ENCODE data around the gene GALNT15. TPM values are rescaled to one million over a fixed set of nuclear protein-coding genes. Genes with fewer than 3 reads are reported as not detected.

Gene GALNT15
- total RNA-seq, 1 donor from 2014 or later, result 9.8 TPM

DNA sequence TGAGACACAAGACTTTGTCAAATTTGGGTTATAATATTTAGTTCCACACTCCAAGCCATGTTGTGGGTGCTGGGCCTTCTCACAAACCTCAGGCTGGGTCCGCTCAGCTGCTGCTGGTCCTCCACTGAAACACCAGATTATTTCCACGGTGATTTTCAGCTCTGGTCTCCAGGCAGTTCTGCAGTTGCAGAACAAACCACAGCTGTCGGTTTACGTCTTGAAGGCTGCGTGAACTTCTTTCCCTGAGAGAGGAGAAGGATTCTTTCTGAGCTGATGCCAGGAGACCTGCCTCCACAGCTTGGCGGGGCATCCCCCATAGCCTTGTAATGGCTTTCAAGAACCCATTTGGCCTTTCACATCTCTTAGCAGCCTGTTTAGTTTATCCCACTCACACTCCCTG, 16.2 kb downstream of the GALNT15 start:
- Histone ChIP-seq H3K9me3 (no peaks in the 10 kb centered on the region), H3K4me3 (no peak overlapping the region), H3K27ac (no peak overlapping the region), H3K27me3 (ENCODE audit: low read depth) (no peaks in the 10 kb centered on the region), H3K36me3 (no peaks in the 10 kb centered on the region), H3K4me1 (no peaks in the 10 kb centered on the region)
- DNase-seq (no peak), ATAC-seq (no peak)
- intact Hi-C loops (cut with DNase I), result no loop called here
- TF ChIP-seq, protein P1, sequence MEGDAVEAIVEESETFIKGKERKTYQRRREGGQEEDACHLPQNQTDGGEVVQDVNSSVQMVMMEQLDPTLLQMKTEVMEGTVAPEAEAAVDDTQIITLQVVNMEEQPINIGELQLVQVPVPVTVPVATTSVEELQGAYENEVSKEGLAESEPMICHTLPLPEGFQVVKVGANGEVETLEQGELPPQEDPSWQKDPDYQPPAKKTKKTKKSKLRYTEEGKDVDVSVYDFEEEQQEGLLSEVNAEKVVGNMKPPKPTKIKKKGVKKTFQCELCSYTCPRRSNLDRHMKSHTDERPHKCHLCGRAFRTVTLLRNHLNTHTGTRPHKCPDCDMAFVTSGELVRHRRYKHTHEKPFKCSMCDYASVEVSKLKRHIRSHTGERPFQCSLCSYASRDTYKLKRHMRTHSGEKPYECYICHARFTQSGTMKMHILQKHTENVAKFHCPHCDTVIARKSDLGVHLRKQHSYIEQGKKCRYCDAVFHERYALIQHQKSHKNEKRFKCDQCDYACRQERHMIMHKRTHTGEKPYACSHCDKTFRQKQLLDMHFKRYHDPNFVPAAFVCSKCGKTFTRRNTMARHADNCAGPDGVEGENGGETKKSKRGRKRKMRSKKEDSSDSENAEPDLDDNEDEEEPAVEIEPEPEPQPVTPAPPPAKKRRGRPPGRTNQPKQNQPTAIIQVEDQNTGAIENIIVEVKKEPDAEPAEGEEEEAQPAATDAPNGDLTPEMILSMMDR (IDR thresholded peaks at IDR 0.05), result no peak

DNA sequence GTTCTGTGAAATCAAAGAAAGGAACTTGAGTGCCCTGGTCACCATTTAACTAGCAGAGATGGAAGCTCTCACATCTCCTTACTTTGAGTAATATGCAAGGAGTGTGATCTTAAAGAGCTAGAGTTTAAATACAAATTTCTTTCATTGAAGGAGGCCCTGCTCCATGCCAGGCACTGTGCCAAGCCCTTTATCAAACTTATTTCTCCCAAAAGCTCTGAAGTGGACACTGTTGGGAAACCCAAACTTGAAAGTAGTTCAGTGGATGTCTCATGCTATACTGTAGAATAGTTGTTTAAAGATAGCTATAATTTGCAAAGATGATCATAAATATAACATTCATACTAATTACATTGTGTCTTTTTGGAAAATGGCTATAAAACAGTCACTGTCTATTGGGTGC, 17.1 kb downstream of the GALNT15 start:
- Histone ChIP-seq H3K4me1 (no peaks in the 10 kb centered on the region), H3K9me3 (no peaks in the 10 kb centered on the region), H3K36me3 (no peaks in the 10 kb centered on the region), H3K4me3 (no peak overlapping the region), H3K27ac (no peak overlapping the region), H3K27me3 (ENCODE audit: low read depth) (no peaks in the 10 kb centered on the region)
- TF ChIP-seq, protein P1 (IDR thresholded peaks at IDR 0.05), result no peak
- ATAC-seq, result no peak
- no peak for DNase-seq
- intact Hi-C loops (cut with DNase I), result no loop called here

DNA sequence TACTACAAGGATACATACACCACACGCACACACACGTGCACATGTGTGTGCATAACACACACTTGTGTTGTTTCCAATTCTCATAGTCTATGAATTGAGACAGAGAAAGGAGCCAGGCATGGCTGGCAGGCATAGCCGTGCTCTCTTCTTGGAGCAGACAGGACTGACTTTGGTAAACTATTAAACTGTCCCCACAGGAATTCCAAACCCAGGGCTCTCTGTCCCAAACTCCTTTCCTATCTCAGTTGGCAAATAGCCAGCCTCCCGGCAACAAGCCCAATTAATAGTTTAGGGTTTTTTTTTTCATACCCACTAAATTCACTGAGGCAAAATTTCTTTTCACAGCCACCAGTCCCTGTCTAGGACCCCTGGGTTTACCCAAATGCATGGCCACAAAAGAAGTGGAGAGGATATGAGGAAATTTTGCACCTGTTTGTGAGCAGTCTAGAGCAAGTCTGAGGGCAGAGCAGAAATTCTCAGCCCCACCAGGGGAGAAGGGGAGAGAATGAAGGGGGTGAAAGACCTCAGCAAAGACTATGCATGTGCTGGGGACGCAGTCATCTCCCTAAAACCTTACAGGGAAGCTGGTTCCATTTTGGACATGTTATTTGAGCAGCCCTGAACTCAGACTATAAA, 17.8 kb downstream of the GALNT15 start:
- H3K27me3 ChIP-seq (ENCODE audit: low read depth), result no peaks in the 10 kb centered on the region
- no peak overlapping the region for H3K27ac ChIP-seq
- TF ChIP-seq, protein P1 (IDR thresholded peaks at IDR 0.05), result no peak
- no peaks in the 10 kb centered on the region for H3K36me3 ChIP-seq
- DNase-seq, result no peak
- H3K4me1 ChIP-seq, result no peaks in the 10 kb centered on the region
- H3K4me3 ChIP-seq, result no peak overlapping the region
- H3K9me3 ChIP-seq, result no peaks in the 10 kb centered on the region
- ATAC-seq, result no peak
- intact Hi-C loops (cut with DNase I), result no loop called here

DNA sequence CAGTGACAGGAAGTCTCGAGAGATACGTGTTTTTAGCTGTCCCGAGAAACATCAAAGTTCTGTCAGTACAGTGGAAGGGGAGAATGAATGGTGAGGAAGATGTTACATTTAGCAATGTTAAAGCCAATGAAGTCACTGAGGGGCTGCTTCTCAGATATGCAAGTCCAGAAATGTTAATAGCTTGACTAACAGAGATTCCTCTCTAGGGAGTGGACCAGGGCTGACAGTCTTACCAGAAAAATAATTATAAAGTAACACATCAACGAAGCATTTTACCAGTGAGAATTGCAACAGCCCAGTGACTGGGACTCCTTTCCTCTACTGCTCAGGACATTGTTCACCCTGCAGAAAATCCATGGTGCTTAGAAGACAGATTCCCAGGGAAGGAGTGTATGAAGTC, 23.9 kb downstream of the GALNT15 start:
- H3K4me3 ChIP-seq, result no peak overlapping the region
- no peaks in the 10 kb centered on the region for H3K27me3 ChIP-seq (ENCODE audit: low read depth)
- no peaks in the 10 kb centered on the region for H3K36me3 ChIP-seq
- H3K9me3 ChIP-seq, result no peaks in the 10 kb centered on the region
- H3K4me1 ChIP-seq, result no peaks in the 10 kb centered on the region
- no peak for DNase-seq
- H3K27ac ChIP-seq, result no peak overlapping the region
- intact Hi-C loops (cut with DNase I), result no loop called here
- ATAC-seq, result no peak
- TF ChIP-seq, protein P1 (IDR thresholded peaks at IDR 0.05), result no peak

DNA sequence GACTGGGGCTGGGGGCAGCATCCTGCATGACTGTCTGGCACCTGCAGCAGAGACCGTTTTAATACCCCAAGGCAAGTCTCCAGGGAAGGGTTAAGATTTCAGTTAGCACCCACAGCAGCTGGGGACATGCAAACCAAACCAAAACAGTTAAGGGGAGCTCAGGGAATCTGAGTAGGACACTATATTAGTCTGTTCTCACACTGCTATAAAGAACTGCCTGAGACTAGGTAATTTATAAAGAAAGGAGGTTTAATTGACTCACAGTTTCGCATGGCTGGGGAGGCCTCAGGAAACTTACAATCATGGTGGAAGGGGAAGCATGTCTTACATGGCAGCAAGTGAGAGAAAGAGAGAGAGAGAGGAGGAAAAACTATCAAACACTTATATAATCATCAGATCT, 25.3 kb downstream of the GALNT15 start:
- ATAC-seq (no peak), DNase-seq (no peak)
- H3K36me3 ChIP-seq, result no peaks in the 10 kb centered on the region
- H3K27ac ChIP-seq, result no peak overlapping the region
- TF ChIP-seq, protein P1 (IDR thresholded peaks at IDR 0.05), result no peak
- H3K4me1 ChIP-seq, result no peaks in the 10 kb centered on the region
- H3K9me3 ChIP-seq, result no peaks in the 10 kb centered on the region
- no peaks in the 10 kb centered on the region for H3K27me3 ChIP-seq (ENCODE audit: low read depth)
- no peak overlapping the region for H3K4me3 ChIP-seq
- intact Hi-C loops (cut with DNase I), result no loop called here
